ENCODE data around the gene ST7L. TPM values are rescaled to one million over a fixed set of nuclear protein-coding genes. Genes with fewer than 3 reads are reported as not detected.

Gene ST7L
- polyA plus RNA-seq, 1 donor (not counting 4 experiments of a cell fraction or from before 2014, with no cell fraction given), result 13.4 TPM

GRCh38 chr1:112636597-112637253, 17.8 kb upstream of the ST7L start:
- Histone ChIP-seq H3K4me3 (ENCODE audit: control insufficient read depth in 2 of 3, extremely low read depth in 1 of 3, insufficient read depth in 2 of 3, low read depth in 1 of 3, low read length in 3 of 3) (peak overlapping the region in 1 of 3 experiments; percentile 4), H2AFZ (ENCODE audit: control insufficient read depth, low read length) (no peak overlapping the region), H3K79me2 (ENCODE audit: control insufficient read depth, insufficient read depth, low read length) (peaks cover 82% of the 10 kb centered on the region), H4K20me1 (ENCODE audit: control insufficient read depth, extremely low read depth, insufficient read depth, low read length) (peaks cover 22% of the 10 kb centered on the region), H3K4me1 (ENCODE audit: control insufficient read depth, extremely low read depth, insufficient read depth, low read length) (peaks cover 39% of the 10 kb centered on the region), H3K9me1 (ENCODE audit: control insufficient read depth, extremely low read depth, insufficient read depth, low read length) (peaks cover 3% of the 10 kb centered on the region), H3K36me3 (ENCODE audit: control insufficient read depth in 2 of 2, extremely low read depth in 1 of 2, insufficient read depth in 2 of 2, low read length in 2 of 2) (peaks cover 0 to 2% of the 10 kb centered on the region in 2 experiments), H3K9ac (ENCODE audit: control insufficient read depth, extremely low read depth, insufficient read depth, low read length) (no peak overlapping the region), H3K27me3 (ENCODE audit: control insufficient read depth, extremely low read depth, insufficient read depth, low read length) (no peaks in the 10 kb centered on the region), H3K4me2 (ENCODE audit: control insufficient read depth, extremely low read depth, insufficient read depth, low read depth, low read length) (peak overlapping the region; percentile 33), H3K27ac (ENCODE audit: control insufficient read depth, insufficient read depth, low read length) (peak overlapping the region; percentile 56), H3K9me3 (ENCODE audit: control insufficient read depth, low read depth, low read length) (no peaks in the 10 kb centered on the region)
- dilution Hi-C loops (cut with MboI; ENCODE audit: extremely low pct_ligation_motif_present, low sequenced_read_pairs), result no loop called here
- FAIRE-seq (no peak), DNase-seq (ENCODE audit: low read depth, low spot score) (no peak)
- no peak for TF ChIP-seq EZH2 (IDR thresholded peaks at IDR 0.05; ENCODE audit: low read length)
- no peak for TF ChIP-seq CTCF (optimal IDR thresholded peaks at IDR 0.05 in 1 of 3, IDR thresholded peaks at IDR 0.05 in 1 of 3, conservative IDR thresholded peaks at IDR 0.05 in 1 of 3; ENCODE audit: extremely low read depth in 1 of 3, insufficient read depth in 2 of 3, low read length in 3 of 3)

GRCh38 chr1:112636056-112636455, 17.1 kb upstream of the ST7L start:
- Histone ChIP-seq H3K9ac (ENCODE audit: control insufficient read depth, extremely low read depth, insufficient read depth, low read length) (no peak overlapping the region), H3K79me2 (ENCODE audit: control insufficient read depth, insufficient read depth, low read length) (peaks cover 83% of the 10 kb centered on the region), H3K9me3 (ENCODE audit: control insufficient read depth, low read depth, low read length) (no peaks in the 10 kb centered on the region), H4K20me1 (ENCODE audit: control insufficient read depth, extremely low read depth, insufficient read depth, low read length) (peaks cover 28% of the 10 kb centered on the region), H3K4me2 (ENCODE audit: control insufficient read depth, extremely low read depth, insufficient read depth, low read depth, low read length) (peak overlapping the region; percentile 33), H3K36me3 (ENCODE audit: control insufficient read depth in 2 of 2, extremely low read depth in 1 of 2, insufficient read depth in 2 of 2, low read length in 2 of 2) (peaks cover 0 to 6% of the 10 kb centered on the region in 2 experiments), H3K27ac (ENCODE audit: control insufficient read depth, insufficient read depth, low read length) (peak overlapping the region; percentile 56), H3K9me1 (ENCODE audit: control insufficient read depth, extremely low read depth, insufficient read depth, low read length) (peaks cover 3% of the 10 kb centered on the region), H2AFZ (ENCODE audit: control insufficient read depth, low read length) (no peak overlapping the region), H3K4me1 (ENCODE audit: control insufficient read depth, extremely low read depth, insufficient read depth, low read length) (peaks cover 39% of the 10 kb centered on the region), H3K4me3 (ENCODE audit: control insufficient read depth in 2 of 3, extremely low read depth in 1 of 3, insufficient read depth in 2 of 3, low read depth in 1 of 3, low read length in 3 of 3) (no peak overlapping the region), H3K27me3 (ENCODE audit: control insufficient read depth, extremely low read depth, insufficient read depth, low read length) (no peaks in the 10 kb centered on the region)
- FAIRE-seq (no peak), DNase-seq (ENCODE audit: low read depth, low spot score) (no peak)
- dilution Hi-C loops (cut with MboI; ENCODE audit: extremely low pct_ligation_motif_present, low sequenced_read_pairs), result no loop called here
- TF ChIP-seq EZH2 (IDR thresholded peaks at IDR 0.05; ENCODE audit: low read length) (no peak), CTCF (optimal IDR thresholded peaks at IDR 0.05 in 1 of 3, IDR thresholded peaks at IDR 0.05 in 1 of 3, conservative IDR thresholded peaks at IDR 0.05 in 1 of 3; ENCODE audit: extremely low read depth in 1 of 3, insufficient read depth in 2 of 3, low read length in 3 of 3) (no peak)

Data from keratinocyte (primary cell).